Measurements from ENCODE around the gene SFXN3. TPM values are rescaled to one million over a fixed set of nuclear protein-coding genes. Genes with fewer than 3 reads are reported as not detected.

Gene SFXN3
- total and polyA plus RNA-seq, 2 of the 8 experiments (the other 6 are each of a cell fraction or from before 2014, with no cell fraction given): 2.6 to 2.8 TPM

DNA sequence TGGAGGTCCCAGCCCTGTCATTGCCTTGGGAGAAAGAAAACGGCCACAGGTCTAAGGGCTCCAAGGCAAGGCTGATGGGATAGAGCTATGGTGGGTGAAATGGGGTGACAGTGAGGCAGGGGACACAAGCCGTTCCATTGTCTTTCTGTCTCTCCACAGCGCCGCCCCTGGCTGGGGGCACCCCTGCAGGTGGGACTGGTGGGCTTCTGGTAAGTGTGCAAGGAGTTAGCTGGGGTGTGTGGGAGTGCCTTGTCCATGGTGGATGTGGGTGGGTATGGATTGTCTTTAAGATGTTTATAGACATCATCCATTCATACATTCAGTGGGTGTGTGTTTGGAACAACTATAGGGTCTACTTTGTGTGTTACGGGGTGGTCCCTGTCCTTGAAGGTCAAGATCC is 7.5 kb downstream of the SFXN3 start:
- Histone ChIP-seq H3K36me3 (ENCODE audit: control insufficient read depth in 2 of 4, insufficient read depth in 4 of 4, low read length in 3 of 4) (no peaks in the 10 kb centered on the region), H4K20me1 (replicated peaks in 1 of 2; ENCODE audit: control insufficient read depth in 1 of 2, insufficient read depth in 2 of 2, low read length in 2 of 2) (no peaks in the 10 kb centered on the region), H2BK120ac (replicated peaks; ENCODE audit: low read depth, low read length) (no peak overlapping the region), H3K14ac (ENCODE audit: insufficient read length) (no peak overlapping the region), H3K4ac (replicated peaks; ENCODE audit: insufficient read length, low read depth, low read length) (no peak overlapping the region), H3K18ac (ENCODE audit: extremely low read depth, low read length) (no peak overlapping the region), H2AK5ac (ENCODE audit: low read depth, low read length) (no peak overlapping the region), H3K4me1 (replicated peaks in 1 of 4; ENCODE audit: control insufficient read depth in 3 of 4, insufficient read depth in 4 of 4, low read length in 3 of 4) (peaks cover 0 to 10% (median 2%) of the 10 kb centered on the region in 4 experiments; a peak in 3 of 7 replicates), H3K9ac (replicated peaks in 1 of 4; ENCODE audit: extremely low read depth in 1 of 4, low read depth in 3 of 4, low read length in 3 of 4) (no peak overlapping the region), H3K27ac (ENCODE audit: low read depth, low read length) (no peak overlapping the region), H3K56ac (replicated peaks; ENCODE audit: insufficient read length, low read depth, low read length) (no peak overlapping the region), H3K79me2 (ENCODE audit: control insufficient read depth in 1 of 2, insufficient read depth in 2 of 2, low read length in 2 of 2) (no peaks in the 10 kb centered on the region), H2BK12ac (ENCODE audit: low read depth, low read length) (no peak overlapping the region), H3K23me2 (ENCODE audit: low read depth, low read length) (no peaks in the 10 kb centered on the region), H4K5ac (ENCODE audit: insufficient read length, low read depth, low read length) (no peak overlapping the region), H2BK15ac (ENCODE audit: low read length) (no peak overlapping the region), H3K4me3 (ENCODE audit: extremely low read depth in 1 of 4, insufficient read depth in 2 of 4, low read depth in 3 of 4, low read length in 4 of 4) (no peak overlapping the region), H3K9me3 (ENCODE audit: insufficient read depth in 2 of 2, low read depth in 1 of 2, low read length in 1 of 2) (no peaks in the 10 kb centered on the region), H3K79me1 (ENCODE audit: low read depth, low read length) (no peaks in the 10 kb centered on the region), H2AFZ (ENCODE audit: low read length) (no peak overlapping the region), H3K23ac (ENCODE audit: insufficient read length) (no peak overlapping the region), H3K4me2 (ENCODE audit: insufficient read depth in 1 of 2, low read depth in 2 of 2, low read length in 2 of 2) (no peak overlapping the region), H4K8ac (ENCODE audit: extremely low read depth, insufficient read depth, low read length) (no peak overlapping the region), H2BK5ac (ENCODE audit: low read depth, low read length) (no peak overlapping the region), H2BK20ac (ENCODE audit: low read length) (no peak overlapping the region), H4K91ac (replicated peaks; ENCODE audit: insufficient read length, low read length) (no peak overlapping the region), H3K27me3 (replicated peaks in 1 of 4; ENCODE audit: control insufficient read depth in 3 of 4, extremely low read depth in 1 of 4, insufficient read depth in 3 of 4, low read length in 3 of 4) (peaks cover 0 to 16% (median 12%) of the 10 kb centered on the region in 4 experiments; a peak in 4 of 7 replicates)
- 51% methylated on average over 5 of the region's 5 CpGs; no CpG with 5 or more reads in 1 of the 2 experiments for WGBS, 2 experiments (ENCODE audit: extremely low coverage in 1 of 2, insufficient coverage in 1 of 2, insufficient read length in 1 of 2, insufficient replicate concordance in 2 of 2, low coverage in 1 of 2, low lambda C conversion rate in 2 of 2, missing lambda C conversion rate in 1 of 2)
- POLR2A ChIA-PET (ENCODE audit: partially characterized antibody): interaction anchor here (1.2 kb wide), 1 partner anchor 33 kb away, joined by 3 read pairs; no protein-coding TSS in a partner anchor
- peak; percentile 81 for FAIRE-seq
- CTCF ChIA-PET (ENCODE audit: partially characterized antibody): interaction anchor here (0.6 to 51.8 kb wide), 11 partner anchors 12 to 204 kb away, joined by 3 to 2176 read pairs (median 7); partner anchors contain the start of genes KAZALD1, LBX1, PDZD7 and SFXN3
- DNase-seq (ENCODE audit: low read depth in 1 of 2, low spot score in 2 of 2): peak in 1 of 2 experiments; percentile 73
- TF ChIP-seq RAD21 (IDR thresholded peaks at IDR 0.05 in 1 of 2, conservative IDR thresholded peaks at IDR 0.05 in 1 of 2; ENCODE audit: low read depth in 2 of 2, low read length in 2 of 2): no peak
- TF ChIP-seq, protein P1, sequence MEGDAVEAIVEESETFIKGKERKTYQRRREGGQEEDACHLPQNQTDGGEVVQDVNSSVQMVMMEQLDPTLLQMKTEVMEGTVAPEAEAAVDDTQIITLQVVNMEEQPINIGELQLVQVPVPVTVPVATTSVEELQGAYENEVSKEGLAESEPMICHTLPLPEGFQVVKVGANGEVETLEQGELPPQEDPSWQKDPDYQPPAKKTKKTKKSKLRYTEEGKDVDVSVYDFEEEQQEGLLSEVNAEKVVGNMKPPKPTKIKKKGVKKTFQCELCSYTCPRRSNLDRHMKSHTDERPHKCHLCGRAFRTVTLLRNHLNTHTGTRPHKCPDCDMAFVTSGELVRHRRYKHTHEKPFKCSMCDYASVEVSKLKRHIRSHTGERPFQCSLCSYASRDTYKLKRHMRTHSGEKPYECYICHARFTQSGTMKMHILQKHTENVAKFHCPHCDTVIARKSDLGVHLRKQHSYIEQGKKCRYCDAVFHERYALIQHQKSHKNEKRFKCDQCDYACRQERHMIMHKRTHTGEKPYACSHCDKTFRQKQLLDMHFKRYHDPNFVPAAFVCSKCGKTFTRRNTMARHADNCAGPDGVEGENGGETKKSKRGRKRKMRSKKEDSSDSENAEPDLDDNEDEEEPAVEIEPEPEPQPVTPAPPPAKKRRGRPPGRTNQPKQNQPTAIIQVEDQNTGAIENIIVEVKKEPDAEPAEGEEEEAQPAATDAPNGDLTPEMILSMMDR (IDR thresholded peaks at IDR 0.05; ENCODE audit: control extremely low read depth in 1 of 3, insufficient read depth in 1 of 3, low read depth in 1 of 3, low read length in 3 of 3): peak; percentile 65 to 76 (median 74)

Data from H1 (cell line).